ENCODE measurements around the gene PEAR1.

DNA sequence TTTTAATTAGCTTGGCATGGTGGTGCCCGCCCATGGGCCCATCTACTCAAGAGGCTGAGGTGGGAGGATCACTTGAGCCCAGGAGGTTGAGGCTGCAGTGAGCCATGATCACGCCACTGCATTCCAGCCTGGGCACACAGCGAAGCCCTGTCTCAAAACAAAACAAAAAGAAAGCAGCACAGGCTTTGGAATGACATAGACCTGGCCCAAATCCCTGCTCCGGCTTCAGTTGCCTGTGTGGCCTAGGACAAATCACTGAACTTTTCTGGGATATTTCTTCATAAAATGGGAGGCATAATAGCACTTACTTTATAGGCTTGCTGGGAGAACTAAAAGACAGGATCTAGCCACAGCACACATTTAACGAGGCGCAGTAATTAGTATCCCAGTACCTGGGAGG, 2.4 kb downstream of the PEAR1 start:
- TF ChIP-seq CTCF (conservative IDR thresholded peaks at IDR 0.05; ENCODE audit: low read length) (no peak), EZH2phosphoT487 (IDR thresholded peaks at IDR 0.05; ENCODE audit: borderline replicate concordance, low read depth, low read length) (no peak)
